Suppressor macrophage (primary cell): ENCODE results near the gene CTF1.
"Not testable (repeated sequence)": the region's sequence is repeated elsewhere in the genome, so short reads cannot be mapped to it uniquely, and the experiment has no call there.

Experiments used
- DNase-seq, 4 experiments: peaks; one replicate each; pipeline ENCODE4 v3.0.0-alpha.2; 2020 to 2022

CTF1 gene

DNA sequence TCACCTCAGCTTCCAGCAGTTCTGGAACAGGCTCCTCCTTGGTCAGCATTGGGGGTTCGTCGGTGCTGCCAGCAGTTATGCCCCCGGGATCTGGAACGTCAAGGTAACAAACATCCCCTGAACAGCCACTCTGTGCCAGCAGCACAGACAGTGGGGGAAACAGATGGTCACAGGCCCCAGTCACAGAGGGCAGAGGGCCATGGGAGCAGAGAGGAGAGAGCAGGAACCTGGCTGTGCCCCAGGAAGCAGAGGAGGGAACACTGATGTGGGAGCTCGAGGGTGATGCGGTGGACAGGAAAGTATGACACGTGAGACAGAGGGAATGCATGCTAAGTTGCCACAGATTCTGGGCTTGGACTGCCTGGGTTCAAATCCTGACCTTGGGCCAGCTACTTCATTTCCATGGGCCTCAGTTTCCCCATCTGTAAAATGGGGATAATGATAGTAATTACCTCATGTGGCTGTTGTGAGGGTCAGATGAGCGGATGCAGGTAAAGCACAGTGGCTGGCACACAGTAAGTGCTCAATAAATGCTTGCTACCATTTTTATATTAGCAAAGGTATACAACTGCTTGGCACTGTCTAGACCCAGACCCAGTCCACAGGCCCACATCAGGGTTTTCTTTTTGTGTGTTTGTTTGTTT lies 7.4 kb upstream of the CTF1 start:
- no peak for DNase-seq

DNA sequence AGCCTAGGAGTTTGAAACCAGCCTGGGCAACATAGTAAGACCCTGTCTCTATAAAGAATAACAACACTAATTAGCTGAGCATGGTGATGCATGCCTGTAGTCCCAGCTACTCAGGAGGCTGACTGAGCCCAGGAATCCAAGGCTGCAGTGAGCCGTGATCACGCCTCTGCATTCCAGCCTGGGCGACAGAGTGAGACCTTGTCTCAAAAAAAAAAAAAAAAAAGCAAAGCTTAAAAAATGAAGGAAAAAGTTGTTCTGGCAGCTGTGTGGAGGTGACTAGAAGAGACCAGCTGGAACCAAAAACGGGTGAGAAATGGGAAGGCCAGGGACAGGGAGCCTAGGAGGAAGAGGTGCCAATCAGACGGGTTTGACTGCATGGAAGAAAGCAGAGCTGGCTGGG lies 6.7 kb upstream of the CTF1 start:
- DNase-seq, result no peak

DNA sequence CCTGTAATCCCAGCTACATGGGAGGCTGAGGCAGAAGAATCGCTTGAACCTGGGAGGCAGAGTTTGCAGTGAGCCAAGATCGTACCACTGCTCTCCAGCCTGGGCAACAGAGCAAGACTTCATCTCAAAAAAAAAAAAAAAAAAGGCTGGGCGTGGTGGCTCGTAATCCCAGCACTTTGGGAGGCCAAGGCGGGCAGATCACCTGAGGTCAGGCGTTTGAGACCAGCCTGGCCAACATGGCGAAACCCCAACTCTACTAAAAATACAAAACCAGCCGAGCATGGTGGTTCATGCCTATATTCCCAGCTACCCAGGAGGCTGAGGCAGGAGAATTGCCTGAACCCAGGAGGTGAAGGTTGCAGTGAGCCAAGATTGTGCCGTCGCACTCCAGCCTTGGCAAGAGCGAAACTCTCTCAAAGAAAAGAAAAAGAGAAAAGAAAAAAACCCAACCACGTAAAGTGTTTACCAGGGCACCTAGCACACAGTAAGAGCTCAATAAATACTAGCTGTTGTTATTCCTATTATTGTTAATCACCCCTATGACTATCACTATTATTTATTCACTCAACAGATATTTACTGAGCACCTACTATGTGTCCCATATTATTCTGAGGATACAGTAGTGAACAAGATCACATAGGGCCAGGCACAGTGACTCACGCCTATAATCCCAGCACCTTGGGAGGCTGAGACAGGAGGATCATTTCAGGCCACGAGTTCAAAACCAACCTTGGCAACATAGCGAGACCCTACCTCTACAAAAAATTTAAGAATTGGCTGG lies 5.2 kb upstream of the CTF1 start:
- DNase-seq, result not testable (repeated sequence)

DNA sequence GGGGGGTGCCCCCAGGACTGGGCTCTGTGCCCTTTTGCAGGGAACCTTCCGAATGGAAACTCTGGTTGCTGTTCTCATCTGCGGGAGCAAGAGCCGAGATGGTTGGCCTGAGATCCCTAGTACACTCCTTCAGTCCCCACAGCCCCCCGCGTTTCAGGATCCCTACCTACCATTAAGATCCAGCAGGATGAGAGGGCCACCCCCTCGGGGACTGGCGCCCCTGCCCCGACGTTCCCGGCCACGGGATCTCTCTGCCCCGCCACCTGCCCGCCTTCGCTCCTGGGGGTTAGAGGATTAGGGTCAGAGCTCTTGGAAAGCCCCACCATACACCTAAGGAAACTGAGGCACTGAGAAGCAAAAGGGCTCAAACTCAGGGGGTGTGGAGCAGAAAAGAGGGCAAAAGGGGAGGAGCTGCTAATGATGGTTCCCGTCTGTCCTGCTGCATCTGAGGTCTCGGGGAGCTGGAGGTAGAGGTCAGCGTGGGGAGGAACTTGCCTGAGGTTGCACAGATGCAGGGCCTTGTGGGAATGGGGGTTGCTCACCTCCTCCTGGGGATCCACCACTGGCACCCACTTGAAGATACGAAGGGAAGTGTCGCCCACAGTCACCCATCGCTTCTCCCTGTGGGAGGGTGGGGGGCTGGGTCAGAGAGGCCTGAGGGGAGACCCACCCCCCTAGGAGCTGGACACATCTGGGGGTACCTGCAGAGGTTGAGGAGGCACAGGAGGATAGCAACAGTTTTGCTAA lies 3.6 kb upstream of the CTF1 start:
- DNase-seq, result peak; percentile 19 to 62 (median 46)

DNA sequence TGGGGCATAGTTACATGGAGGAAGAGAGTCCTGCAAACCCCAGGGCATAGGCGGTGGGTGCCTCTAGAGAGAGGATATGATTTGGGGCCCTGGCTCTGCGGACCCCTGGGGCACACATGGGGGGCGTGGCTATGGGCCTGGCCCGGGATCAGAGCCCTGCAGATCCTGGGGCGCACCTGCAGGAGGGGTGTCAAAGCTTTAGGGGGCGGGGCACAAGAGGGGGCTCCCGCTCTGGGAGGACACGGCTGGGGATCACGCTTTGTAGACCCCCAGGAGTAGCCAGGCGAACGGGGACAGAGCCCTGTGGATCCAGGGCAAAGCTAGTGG lies 3.0 kb upstream of the CTF1 start:
- no peak for DNase-seq

DNA sequence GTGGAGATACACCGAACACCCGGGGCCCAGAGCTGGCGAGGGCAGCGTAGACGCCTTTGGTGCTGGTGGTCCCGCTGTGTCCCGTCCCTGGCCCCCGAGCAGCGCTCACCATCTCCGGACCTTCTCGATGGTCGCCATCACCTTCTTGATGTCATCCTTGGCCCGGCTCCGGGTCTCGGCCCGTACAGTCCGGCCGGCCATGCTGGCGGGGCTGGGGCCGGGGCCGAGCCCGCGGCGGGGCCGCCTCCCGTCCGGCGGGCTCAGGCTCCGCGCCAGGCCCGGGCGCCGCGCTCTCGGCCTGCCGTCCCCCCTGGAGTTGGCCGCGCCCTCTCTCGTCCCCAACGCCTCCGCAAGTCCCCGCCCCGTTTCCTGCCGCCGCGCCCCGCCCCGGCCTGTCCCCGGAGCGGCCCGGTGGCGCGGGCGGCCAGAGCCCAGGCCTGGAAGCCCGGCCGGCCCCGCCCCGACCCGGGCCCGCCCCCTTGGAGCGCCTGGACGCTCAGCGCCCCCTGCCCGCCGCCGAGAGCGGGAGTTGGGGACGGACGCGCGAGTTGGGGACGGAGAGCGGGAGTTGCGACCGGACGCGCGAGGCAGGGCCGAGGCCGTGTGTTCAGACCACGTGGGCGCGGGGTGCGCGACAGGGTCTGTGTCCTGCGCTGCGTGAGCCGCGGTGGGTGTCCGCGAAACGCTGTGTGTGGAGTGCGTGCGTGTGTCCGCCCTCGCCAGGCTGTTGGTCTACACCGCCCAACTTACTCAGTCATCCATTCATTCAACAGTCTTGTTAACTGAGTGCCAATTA lies 2.5 kb upstream of the CTF1 start, which contains the start of gene BCL7C:
TSS of gene BCL7C (minus strand) at position 334 of the 796 bp plus-strand sequence. CDS start at position 201, 133 bp downstream.
- DNase-seq, result peak; percentile 92 to 98 (median 95)

DNA sequence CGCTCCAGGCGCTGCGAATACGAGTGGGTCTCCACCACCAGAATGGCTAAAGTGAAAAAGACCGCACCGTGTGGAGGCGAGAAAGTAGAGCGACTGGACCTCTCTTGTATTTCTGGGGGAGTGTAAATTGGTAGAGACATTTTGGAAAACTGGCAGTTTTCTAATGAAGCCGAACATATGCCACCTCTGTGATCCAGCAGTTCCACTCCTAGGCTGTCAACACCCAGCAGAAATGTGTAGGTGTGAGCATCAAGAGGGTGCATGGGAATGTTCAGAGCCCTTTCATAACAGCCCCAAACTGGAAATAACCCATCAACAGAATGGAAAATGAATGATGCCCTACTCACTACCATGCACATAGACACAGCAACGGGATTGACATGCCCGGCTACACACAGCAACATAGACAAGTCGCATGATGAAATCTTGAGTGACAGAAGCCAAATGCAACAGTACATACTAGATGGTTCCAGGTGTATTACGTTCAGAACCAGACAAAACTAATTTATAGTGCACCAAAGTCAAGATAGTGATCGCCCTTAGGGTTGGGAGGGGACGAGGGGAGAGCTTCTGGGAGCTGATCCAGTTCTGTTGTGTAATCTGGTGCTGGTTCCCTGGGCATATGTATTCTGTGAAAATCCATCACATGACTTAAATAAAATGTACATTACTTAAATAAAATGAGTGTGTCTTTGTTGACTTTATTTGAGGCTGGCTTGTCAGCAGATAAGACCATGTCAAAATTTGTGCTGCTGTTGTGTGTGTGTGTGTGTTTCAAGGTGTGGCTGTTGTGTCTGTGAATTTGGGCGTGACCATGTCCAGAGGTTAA lies 1.7 kb upstream of the CTF1 start:
- DNase-seq, result peak in 2 of 4 experiments; percentile 19 to 24

DNA sequence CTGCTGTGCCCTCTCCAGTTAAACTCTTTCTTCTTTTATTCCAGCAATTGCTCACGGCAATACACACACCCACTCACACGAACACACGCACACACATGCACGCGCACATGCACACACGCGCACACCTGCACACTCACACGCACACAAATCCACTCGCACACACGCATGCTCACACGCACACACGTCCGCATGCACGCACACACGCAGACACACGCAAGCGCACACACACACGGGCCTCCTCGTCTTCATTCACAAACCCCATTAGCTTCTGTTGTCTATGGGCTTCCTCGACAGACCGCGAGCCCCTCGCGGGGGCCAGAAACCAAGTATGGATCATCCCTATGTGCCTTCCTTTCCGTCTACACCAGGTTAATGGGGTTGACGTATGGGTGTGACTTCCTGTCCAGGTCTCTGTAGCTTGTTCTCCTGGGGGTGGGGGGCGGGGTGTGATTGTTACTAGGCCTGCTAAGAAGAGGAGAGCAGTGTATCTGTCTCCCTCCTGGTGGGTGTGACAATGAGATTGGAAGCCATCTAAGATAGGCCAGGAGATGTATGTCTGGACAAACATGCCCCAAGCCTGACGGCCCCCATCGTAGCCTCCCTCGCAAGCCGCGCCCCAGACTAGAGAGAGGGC lies 670 bp upstream of the CTF1 start:
- DNase-seq, result no peak

DNA sequence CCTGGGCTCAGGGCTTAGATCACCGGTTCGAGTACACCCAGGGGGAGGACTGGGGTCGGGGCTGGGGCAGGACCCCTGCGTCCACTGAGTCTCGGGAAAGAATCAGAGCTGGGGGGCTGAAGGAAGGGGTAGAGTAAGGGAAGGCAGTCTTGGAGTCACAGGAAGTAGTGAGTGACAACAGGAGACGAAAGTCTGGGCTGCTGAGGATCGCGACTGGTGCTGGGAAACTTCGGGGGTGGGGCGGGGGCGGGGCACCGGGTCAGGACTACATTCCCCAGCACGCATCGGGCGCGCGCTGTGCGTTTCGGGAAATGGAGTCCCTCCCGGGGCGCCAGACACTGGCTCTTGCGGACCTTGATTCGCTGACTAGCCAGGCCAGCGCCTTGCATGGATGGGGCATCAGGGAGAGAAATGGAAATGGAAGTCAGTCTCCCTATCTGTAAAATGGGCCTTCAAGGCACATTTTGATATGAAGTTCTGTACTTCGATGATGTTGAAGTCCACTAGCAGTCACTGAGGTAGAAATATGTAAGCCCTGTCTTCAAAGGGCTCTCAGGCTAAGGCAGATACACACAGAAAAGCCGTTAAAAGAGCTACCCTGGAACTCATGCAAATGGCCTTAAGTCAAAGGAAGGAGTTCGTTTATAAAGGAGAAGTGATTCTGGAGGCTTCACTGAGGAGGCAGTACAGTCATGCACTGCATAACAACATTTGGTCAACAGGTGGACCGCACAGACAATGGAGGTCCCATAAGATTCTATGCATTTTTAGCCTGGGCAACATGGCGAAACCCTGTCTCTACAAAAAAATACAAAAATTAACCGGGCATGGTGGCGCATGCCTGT lies 697 bp downstream of the CTF1 start:
- DNase-seq, result peak; percentile 89 to 95 (median 92)

DNA sequence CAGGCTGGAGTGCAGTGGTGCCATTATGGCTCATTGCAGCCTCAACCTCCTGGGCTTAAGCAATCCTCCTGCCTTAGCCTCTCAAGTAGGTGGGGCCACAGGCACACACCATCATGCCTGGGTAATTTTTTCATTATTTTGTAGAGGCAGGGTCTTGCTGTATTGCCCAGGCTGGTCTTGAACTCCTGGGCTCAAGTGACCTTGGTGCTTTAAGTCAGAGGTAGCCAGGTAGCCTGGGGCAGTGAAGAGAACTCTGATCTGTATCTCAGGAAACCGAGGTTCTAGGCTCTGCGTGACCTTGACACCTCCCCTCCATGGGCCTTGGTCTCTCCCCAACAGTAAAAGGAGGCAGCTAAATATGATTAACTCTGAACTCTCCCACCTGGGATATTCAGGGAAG lies 3.4 kb downstream of the CTF1 start:
- no peak for DNase-seq

DNA sequence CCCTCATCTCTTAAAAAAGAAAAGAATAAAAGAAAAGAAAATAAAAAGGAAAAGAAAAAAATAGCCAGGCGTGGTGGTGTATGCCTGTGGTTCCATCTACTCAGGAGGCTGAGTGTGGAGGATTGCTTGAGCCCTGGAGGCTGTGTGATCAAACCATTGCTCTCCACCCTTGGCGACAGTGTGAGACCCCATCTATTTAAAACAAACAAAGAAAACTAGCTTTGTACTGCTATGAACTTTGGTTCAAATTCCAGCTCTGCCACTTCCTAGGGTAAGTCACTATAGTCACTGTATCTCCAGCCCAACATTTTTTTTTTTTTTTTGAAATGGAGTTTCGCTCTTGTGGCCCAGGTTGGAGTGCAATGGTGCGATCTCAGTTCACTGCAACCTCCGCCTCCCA lies 4.2 kb downstream of the CTF1 start:
- no peak for DNase-seq

DNA sequence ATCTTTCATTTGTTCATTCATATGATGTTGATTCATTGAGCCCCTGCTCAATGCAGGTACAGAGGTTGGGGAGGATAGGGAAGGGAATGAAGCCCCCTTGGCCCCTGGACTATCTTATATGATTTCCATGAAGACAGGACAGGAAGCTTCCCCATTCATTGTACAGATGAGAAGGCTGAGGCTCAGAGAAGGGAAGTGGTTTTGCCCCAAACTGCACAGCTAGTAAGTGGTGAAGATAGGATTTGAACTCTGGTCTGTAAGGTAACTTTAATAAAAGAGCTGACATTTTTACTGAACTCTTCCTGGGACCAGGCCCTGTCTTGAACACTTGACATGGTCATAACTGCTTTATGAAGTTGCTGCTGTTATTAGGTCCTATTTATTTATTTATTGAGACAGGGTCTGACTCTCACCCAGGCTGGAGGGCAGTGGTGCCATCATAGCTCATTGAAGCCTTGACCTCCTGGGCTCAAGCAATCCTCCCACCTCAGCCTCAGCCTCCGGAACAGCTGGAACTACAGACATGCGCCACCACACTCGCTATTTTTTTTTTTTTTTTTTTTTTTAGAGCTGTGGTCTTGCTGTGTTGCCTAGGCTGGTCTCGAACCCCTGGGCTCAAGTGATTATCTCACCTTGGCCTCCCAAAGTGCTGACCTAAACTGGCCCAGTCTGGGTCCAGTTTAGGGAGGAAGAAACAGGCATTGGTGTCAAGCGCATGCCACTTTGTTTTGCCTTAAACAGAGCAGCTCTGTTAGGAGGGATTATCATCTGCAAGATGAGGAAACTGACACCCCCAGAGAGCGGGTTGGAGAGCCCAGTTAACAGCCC lies 5.0 kb downstream of the CTF1 start:
- peak in 3 of 4 experiments; percentile 7 to 37 (median 19) for DNase-seq

DNA sequence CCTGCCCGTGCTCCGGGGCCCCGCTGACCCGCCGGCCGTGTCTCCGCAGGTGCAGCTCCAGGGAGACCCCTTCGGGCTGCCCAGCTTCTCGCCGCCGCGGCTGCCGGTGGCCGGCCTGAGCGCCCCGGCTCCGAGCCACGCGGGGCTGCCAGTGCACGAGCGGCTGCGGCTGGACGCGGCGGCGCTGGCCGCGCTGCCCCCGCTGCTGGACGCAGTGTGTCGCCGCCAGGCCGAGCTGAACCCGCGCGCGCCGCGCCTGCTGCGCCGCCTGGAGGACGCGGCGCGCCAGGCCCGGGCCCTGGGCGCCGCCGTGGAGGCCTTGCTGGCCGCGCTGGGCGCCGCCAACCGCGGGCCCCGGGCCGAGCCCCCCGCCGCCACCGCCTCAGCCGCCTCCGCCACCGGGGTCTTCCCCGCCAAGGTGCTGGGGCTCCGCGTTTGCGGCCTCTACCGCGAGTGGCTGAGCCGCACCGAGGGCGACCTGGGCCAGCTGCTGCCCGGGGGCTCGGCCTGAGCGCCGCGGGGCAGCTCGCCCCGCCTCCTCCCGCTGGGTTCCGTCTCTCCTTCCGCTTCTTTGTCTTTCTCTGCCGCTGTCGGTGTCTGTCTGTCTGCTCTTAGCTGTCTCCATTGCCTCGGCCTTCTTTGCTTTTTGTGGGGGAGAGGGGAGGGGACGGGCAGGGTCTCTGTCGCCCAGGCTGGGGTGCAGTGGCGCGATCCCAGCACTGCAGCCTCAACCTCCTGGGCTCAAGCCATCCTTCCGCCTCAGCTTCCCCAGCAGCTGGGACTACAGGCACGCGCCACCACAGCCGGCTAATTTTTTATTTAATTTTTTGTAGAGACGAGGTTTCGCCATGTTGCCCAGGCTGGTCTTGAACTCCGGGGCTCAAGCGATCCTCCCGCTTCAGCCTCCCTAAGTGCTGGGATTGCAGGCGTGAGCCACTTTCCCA lies 5.9 kb downstream of the CTF1 start:
- DNase-seq, result peak; percentile 84 to 96 (median 91)

DNA sequence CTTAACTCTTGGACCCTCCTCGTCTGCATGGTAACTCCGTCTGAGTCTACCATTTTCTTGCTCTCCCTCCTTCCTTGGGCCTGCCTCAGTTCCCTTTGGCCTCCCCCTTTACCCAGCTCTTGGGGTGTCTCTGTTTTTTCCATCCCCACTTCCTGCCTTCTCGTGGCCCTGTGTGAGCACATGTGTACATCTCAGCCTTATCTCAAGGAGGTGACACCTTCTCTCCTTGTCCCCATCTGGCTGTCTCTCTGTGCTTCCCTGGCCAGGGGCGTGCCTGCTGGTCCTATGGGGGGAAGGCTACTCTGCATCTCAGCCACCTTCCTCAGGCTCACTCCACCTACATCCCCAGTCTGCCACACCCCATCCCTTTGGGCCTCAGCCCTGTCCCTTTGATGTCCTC lies 6.6 kb downstream of the CTF1 start:
- no peak for DNase-seq

DNA sequence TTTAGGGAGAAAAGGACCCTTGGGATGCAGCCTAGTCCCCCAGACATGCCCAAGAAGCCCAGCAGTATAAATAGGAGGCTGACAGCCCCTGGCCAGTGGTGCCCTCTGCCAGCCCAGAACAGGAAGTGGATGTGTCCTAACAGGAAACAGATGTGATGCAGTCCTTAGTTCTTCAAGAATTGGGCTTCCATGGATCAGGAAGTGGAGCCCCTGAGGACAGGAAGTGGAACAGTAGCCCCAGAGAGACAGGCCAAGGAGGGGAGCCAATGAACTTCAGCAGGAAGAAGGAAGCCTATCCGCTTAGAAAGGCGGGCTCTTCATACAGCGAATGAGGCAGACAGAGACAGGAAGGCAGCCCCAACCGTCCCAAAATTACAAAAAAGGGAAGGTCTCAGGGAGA lies 7.2 kb downstream of the CTF1 start:
- DNase-seq, result peak; percentile 87 to 97 (median 90)

DNA sequence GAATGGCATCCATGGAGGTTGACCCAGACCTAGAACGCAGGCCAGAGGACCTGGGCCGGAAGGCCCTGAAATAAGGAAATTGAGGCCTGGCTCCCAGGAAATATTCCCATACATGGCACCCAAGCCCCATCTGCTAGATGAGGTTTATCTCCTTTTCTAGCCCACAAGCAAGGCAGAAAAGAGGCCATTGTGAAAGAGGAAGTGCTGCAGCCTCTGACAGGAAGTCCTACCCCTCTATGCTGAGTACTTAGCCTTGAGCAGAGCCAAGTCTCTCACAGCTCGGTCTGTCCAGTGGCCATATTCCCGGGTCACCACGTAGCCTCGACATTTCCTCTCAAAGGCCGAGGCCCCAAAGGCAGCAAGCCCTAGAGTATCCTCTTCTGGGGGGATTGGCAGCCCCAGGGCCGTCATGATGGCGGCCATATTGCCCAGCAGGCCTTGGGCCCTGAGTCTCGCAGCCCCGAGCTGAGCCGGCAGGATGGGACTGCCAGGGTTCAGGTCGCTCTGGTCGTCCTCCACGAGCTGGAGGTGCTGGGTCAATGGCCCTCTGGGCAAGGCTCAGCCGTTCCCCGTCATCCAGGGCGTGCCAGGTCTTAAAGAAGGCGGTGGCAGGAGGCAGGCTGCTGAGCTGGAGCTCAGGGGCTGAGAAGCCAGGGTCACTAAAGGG lies 7.8 kb downstream of the CTF1 start:
- peak; percentile 29 to 63 (median 56) for DNase-seq

DNA sequence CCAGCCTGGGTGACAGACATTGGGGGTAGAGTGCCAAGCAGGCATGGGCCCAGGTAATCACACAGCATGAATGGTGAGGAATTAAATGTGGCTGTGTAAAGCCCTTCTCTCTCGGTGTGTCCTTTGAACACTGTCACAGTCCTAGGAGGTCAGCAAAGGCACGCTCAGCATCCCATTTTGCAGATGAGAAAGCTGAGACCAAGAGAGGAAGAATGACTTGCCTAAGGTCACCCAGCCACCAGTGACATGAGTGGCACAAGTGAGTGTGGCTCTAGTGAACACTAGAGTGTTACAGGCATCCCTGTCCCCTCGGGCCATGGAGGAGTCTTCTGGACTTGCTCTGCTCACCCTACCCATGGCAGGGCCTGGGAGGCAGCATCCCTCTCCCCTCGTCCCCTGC lies 10.7 kb downstream of the CTF1 start:
- no peak for DNase-seq
